ENCODE results near the gene ARHGEF4. TPM values are rescaled to one million over a fixed set of nuclear protein-coding genes. Genes with fewer than 3 reads are reported as not detected.

ARHGEF4 gene
- total RNA-seq, 1 experiment from 2014 or later = 21.8 TPM

GRCh38 chr2:130887643-130888042 lies 50.9 kb downstream of the ARHGEF4 start:
- ChIA-PET POLR2A (no interaction called here), CTCF (no interaction called here)
- Mint-ChIP-seq H3K27ac (no peak overlapping the region), H3K27me3 (ENCODE audit: low read depth) (no peaks in the 10 kb centered on the region), H3K4me3 (no peak overlapping the region), H3K9me3 (peaks cover 5% of the 10 kb centered on the region; the same call in 1 of the 2 replicates), H3K36me3 (no peaks in the 10 kb centered on the region), H3K4me1 (peaks cover 4% of the 10 kb centered on the region)
- no peak for DNase-seq (ENCODE audit: low spot score)
- TF ChIP-seq SMAD4 (CRISPR knock-in tag; IDR thresholded peaks at IDR 0.05) (no peak), FOXP4 (CRISPR knock-in tag; IDR thresholded peaks at IDR 0.05) (no peak), FOXP1 (CRISPR knock-in tag; IDR thresholded peaks at IDR 0.05; ENCODE audit: borderline replicate concordance) (no peak), SMAD3 (CRISPR knock-in tag; IDR thresholded peaks at IDR 0.05; ENCODE audit: borderline replicate concordance) (no peak), ATF3 (CRISPR knock-in tag; conservative IDR thresholded peaks at IDR 0.05) (no peak), FOXK1 (CRISPR knock-in tag; IDR thresholded peaks at IDR 0.05) (no peak), JUN (CRISPR knock-in tag; IDR thresholded peaks at IDR 0.05) (no peak), ZNF396 (CRISPR knock-in tag; IDR thresholded peaks at IDR 0.05; ENCODE audit: borderline replicate concordance) (no peak), ZNF317 (CRISPR knock-in tag; IDR thresholded peaks at IDR 0.05; ENCODE audit: borderline replicate concordance, low read depth) (no peak), ZNF512 (CRISPR knock-in tag; IDR thresholded peaks at IDR 0.05; ENCODE audit: borderline replicate concordance) (no peak), MXD4 (CRISPR knock-in tag; IDR thresholded peaks at IDR 0.05; ENCODE audit: borderline replicate concordance) (no peak), ATF1 (CRISPR knock-in tag; IDR thresholded peaks at IDR 0.05) (no peak), CREM (CRISPR knock-in tag; IDR thresholded peaks at IDR 0.05) (no peak), SOX15 (CRISPR knock-in tag; IDR thresholded peaks at IDR 0.05) (no peak), ATF2 (CRISPR knock-in tag; IDR thresholded peaks at IDR 0.05; ENCODE audit: borderline replicate concordance, low read depth) (no peak), RORB (CRISPR knock-in tag; IDR thresholded peaks at IDR 0.05) (no peak)
- TF ChIP-seq, protein P1, sequence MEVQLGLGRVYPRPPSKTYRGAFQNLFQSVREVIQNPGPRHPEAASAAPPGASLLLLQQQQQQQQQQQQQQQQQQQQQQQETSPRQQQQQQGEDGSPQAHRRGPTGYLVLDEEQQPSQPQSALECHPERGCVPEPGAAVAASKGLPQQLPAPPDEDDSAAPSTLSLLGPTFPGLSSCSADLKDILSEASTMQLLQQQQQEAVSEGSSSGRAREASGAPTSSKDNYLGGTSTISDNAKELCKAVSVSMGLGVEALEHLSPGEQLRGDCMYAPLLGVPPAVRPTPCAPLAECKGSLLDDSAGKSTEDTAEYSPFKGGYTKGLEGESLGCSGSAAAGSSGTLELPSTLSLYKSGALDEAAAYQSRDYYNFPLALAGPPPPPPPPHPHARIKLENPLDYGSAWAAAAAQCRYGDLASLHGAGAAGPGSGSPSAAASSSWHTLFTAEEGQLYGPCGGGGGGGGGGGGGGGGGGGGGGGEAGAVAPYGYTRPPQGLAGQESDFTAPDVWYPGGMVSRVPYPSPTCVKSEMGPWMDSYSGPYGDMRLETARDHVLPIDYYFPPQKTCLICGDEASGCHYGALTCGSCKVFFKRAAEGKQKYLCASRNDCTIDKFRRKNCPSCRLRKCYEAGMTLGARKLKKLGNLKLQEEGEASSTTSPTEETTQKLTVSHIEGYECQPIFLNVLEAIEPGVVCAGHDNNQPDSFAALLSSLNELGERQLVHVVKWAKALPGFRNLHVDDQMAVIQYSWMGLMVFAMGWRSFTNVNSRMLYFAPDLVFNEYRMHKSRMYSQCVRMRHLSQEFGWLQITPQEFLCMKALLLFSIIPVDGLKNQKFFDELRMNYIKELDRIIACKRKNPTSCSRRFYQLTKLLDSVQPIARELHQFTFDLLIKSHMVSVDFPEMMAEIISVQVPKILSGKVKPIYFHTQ (CRISPR knock-in tag; IDR thresholded peaks at IDR 0.05) = no peak
- no peak for ATAC-seq
